Body of pancreas (tissue), 4 donors: ENCODE data around the gene C5orf15.

Experiments used
- CTCF ChIP-seq, 7 experiments: fragments of 450-650 bp in 4 of 7; fragments of 200-600 bp in 3 of 7; sonication (generic) in 3 of 7; IDR thresholded peaks; one replicate each; pipeline ENCODE4 v1.5.1; 2016 to 2019; ENCODE audit warnings: antibody characterized with exemption in 7 of 7
- POLR2A ChIP-seq, 3 donors: fragments of 450-650 bp; IDR thresholded peaks; one replicate each; pipeline ENCODE4 v1.6.1; 2016; ENCODE audit warnings: antibody characterized with exemption in 3 of 3, mild to moderate bottlenecking in 2 of 3

DNA sequence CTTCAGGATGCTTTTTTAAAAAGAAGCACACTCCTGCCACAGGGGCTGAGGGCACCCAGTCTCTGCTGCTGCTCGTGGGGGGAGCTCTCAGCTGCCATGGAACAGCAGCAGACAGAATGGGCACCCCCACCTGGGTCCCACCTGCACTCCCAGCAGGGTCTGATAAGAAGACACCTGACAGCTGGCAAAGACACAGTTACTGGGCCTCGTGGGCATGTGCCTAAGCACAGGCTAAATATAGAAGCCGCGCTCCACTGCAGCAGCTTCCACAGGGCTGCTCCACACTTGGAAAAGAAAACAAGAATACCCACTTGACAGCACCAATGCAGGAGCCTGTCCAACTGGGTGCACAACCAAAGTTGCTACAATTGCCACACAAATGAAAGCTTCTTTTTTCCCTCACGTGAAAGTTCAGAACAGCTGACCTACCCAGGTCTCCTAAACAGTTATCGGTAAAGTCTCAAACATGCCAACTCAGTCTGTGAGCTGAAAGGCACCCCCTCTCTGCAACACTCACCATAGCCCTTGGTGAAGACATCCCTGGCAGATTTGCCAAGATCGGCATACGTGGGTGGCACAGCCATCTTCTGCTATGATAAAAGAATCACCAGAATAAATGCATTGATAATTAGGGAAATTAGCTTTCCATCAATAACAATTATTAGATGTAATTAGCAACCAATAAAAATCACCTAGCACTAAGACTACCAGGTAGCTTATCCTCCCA is 24.2 kb upstream of the C5orf15 start:
- TF ChIP-seq POLR2A (IDR thresholded peaks at IDR 0.05) = no peak
- no peak for TF ChIP-seq CTCF (IDR thresholded peaks at IDR 0.05)
